GM12878 (cell line): Measurements from ENCODE around the gene SNRPA. TPM values are rescaled to one million over a fixed set of nuclear protein-coding genes. Genes with fewer than 3 reads are reported as not detected.

Experiments used
- ATAC-seq: fragments of 200-7000 bp; cut with Tn5 transposase; 3 replicates; pipeline ENCODE4 v1.9.1; 2020; ENCODE audit warnings: mild to moderate bottlenecking, moderate library complexity
- BruUV-seq: library from RNA; stranded (reverse); fragments of 400-500 nt; replicated peaks from 2 replicates; lab custom pipeline; 2021; lab: Mats Ljungman, UMichigan
- CTCF ChIA-PET: fragments of 300-600 bp; sonication (Branson Sonifier 250); formaldehyde crosslinking; extraction: SDS; loops from one replicate; lab custom pipeline; 2021; ENCODE audit warnings: inconsistent platforms; lab: Yijun Ruan, JAX
- POLR2A ChIA-PET: fragments of 350-600 bp; formaldehyde crosslinking; extraction: SDS; loops from one replicate; lab custom pipeline; 2021; ENCODE audit warnings: inconsistent platforms; lab: Charles Lee
- RAD21 ChIA-PET: fragments of 300-600 bp; sonication (Branson Sonifier 250); formaldehyde crosslinking; loops from one replicate; lab custom pipeline; 2023; ENCODE audit warnings: antibody characterized with exemption; ENCODE audit not compliant: unreplicated experiment; lab: Charles Lee
- SMC1A ChIA-PET: fragments of 300-600 bp; sonication (Branson Sonifier 250); formaldehyde crosslinking; loops from one replicate; lab custom pipeline; 2023; ENCODE audit not compliant: unreplicated experiment, uncharacterized antibody; lab: Charles Lee
- DNase-seq: peaks from one replicate; pipeline ENCODE4 v3.0.0-alpha.2; 2011; ENCODE audit warnings: low read depth, low spot score
- FAIRE-seq: peaks from 3 replicates; lab custom pipeline; 2011; peaks lifted over from hg19 to GRCh38; lab: Jason Lieb, UNC
- H2AFZ ChIP-seq: 2 replicates; pipeline ENCODE4 v1.6.0; 2011; ENCODE audit warnings: low read depth, low read length, control low read depth; ENCODE audit not compliant: control insufficient read depth
- H3K27ac ChIP-seq: 2 replicates; pipeline ENCODE4 v1.5.1; 2011; ENCODE audit warnings: control low read depth; ENCODE audit not compliant: control insufficient read depth, insufficient read depth
- H3K27me3 ChIP-seq, 2 experiments: replicated peaks in 1 of 2; 2 replicates each; pipeline versions ENCODE4 v1.6.0 to v1.6.1; 2011; ENCODE audit warnings: low read length in 1 of 2; ENCODE audit not compliant: control insufficient read depth in 2 of 2, insufficient read depth in 2 of 2
- H3K36me3 ChIP-seq, 2 experiments: 2 replicates each; pipeline ENCODE4 v1.5.1; 2011; ENCODE audit warnings: low read length in 1 of 2; ENCODE audit not compliant: control insufficient read depth in 2 of 2, insufficient read depth in 2 of 2
- H3K4me1 ChIP-seq: 2 replicates; pipeline ENCODE4 v1.6.1; 2011; ENCODE audit warnings: mild to moderate bottlenecking, low read length, moderate library complexity, mixed read lengths; ENCODE audit not compliant: control insufficient read depth, insufficient read depth
- H3K4me2 ChIP-seq: 2 replicates; pipeline ENCODE4 v1.6.0; 2011; ENCODE audit warnings: control low read depth; ENCODE audit not compliant: control insufficient read depth, insufficient read depth
- H3K4me3 ChIP-seq: fragments of 200-600 bp; sonication (generic); 2 replicates; pipeline ENCODE4 v1.5.1; 2016
- H3K79me2 ChIP-seq: 2 replicates; pipeline ENCODE4 v1.6.0; 2011; ENCODE audit warnings: low read length; ENCODE audit not compliant: control insufficient read depth, insufficient read depth
- H3K9ac ChIP-seq: 2 replicates; pipeline ENCODE4 v1.8.0; 2011; ENCODE audit warnings: low read length, control low read depth, mixed read lengths; ENCODE audit not compliant: control insufficient read depth, insufficient read depth
- H3K9me3 ChIP-seq: replicated peaks from 3 replicates; pipeline ENCODE4 v1.5.1; 2011; ENCODE audit warnings: mild to moderate bottlenecking, low read length; ENCODE audit not compliant: control insufficient read depth, insufficient read depth
- H4K20me1 ChIP-seq: 2 replicates; pipeline ENCODE4 v1.6.0; 2011; ENCODE audit not compliant: control insufficient read depth, insufficient read depth
- CREB1 ChIP-seq: IDR thresholded peaks from 2 replicates; pipeline ENCODE4 v1.6.1; 2012; ENCODE audit warnings: low read depth, mild to moderate bottlenecking, inconsistent platforms
- ESRRA ChIP-seq: IDR thresholded peaks from 2 replicates; pipeline ENCODE4 v1.6.1; 2012; ENCODE audit warnings: mild to moderate bottlenecking, low read length, improper control_type of control experiment
- ZBTB11 ChIP-seq: fragments of 450-650 bp; formaldehyde crosslinking; IDR thresholded peaks from 2 replicates; pipeline ENCODE4 v1.5.0; 2022; ENCODE audit warnings: mild to moderate bottlenecking, missing genetic modification characterization
- ZNF24 ChIP-seq: fragments of 450-650 bp; IDR thresholded peaks from 2 replicates; pipeline ENCODE4 v1.6.1; 2017; ENCODE audit warnings: antibody characterized with exemption, mild to moderate bottlenecking
- WGBS: methylation state at CpG from one replicate; pipeline ENCODE4 v1.1.6; 2016; ENCODE audit warnings: low lambda C conversion rate; ENCODE audit not compliant: insufficient replicate concordance, insufficient coverage; ENCODE audit errors: missing lambda C conversion rate; 5-methylcytosine and 5-hydroxymethylcytosine counted together
- in situ Hi-C: fragments of 300-500 bp; cut with MboI; formaldehyde crosslinking; loops from 9 replicates; pipeline ENCODE4 v1.14.3; 2018; ENCODE audit warnings: mixed read lengths
- intact Hi-C: fragments of 100-400 bp; cut with micrococcal nuclease; formaldehyde crosslinking; loops from one replicate; pipeline ENCODE4 v1.14.2; 2022; ENCODE audit not compliant: unreplicated experiment
- polyA plus RNA-seq, 11 experiments: library from polyadenylated mRNA; depleted of rRNA in 4 of 11; unstranded in 6 of 11; stranded (reverse) in 5 of 11; fragments of >200 nt; fragmentation: Nextera tagmentation in 4 of 11; fragmentation: Illumina TruSeq in 1 of 11; extraction: Ambion mirVana in 4 of 11; extraction: Trizol in 1 of 11; gene quantifications; 1 replicate in 1 of 11; 2 replicates in 10 of 11; pipeline versions ENCODE4 v1.2.1 to v1.2.3, GENCODE V29; 2011 to 2016; ENCODE audit warnings: inconsistent platforms in 2 of 11, missing spikeins in 2 of 11, low read depth in 1 of 11
- total RNA-seq, 4 experiments: library from RNA; depleted of rRNA in 3 of 4; stranded (reverse); fragments of >200 nt in 3 of 4; fragmentation: Illumina TruSeq in 1 of 4; extraction: Trizol in 1 of 4; gene quantifications; 2 replicates each; pipeline versions ENCODE4 v1.2.1 to v1.2.3, GENCODE V29; 2013 to 2021

Gene SNRPA
- total and polyA plus RNA-seq, 10 of the 15 experiments (the other 5 are each of a cell fraction or from before 2014, with no cell fraction given): 14.8 to 299 (median 202) TPM

GRCh38 chr19:40808021-40808325 lies 57.0 kb downstream of the SNRPA start:
- SMC1A ChIA-PET: interaction anchor here (1.0 to 4.2 kb wide), 4 partner anchors 11 to 142 kb away, joined by 3 to 41 read pairs (median 14); partner anchors contain the start of genes ACTMAP, RAB4B and SNRPA
- RAD21 ChIA-PET: interaction anchor here (0.8 to 3.6 kb wide), 3 partner anchors 12 to 144 kb away, joined by 6 to 10 read pairs (median 10); no protein-coding TSS in a partner anchor
- Histone ChIP-seq H3K4me2 (no peak overlapping the region), H3K9me3 (no peaks in the 10 kb centered on the region), H3K4me1 (peaks cover 29% of the 10 kb centered on the region), H3K36me3 (peaks cover 11 to 18% of the 10 kb centered on the region in 2 experiments; a peak in 3 of 4 replicates), H3K27ac (no peak overlapping the region), H2AFZ (no peak overlapping the region), H3K4me3 (no peak overlapping the region), H3K27me3 (no peaks in the 10 kb centered on the region), H4K20me1 (peaks cover 10% of the 10 kb centered on the region; the same call in 1 of the 2 replicates), H3K9ac (no peak overlapping the region), H3K79me2 (peaks cover 27% of the 10 kb centered on the region)
- no TSS peak for BruUV-seq
- POLR2A ChIA-PET: interaction anchor here (4.3 kb wide), 1 partner anchor 29 kb away, joined by 37 read pairs; the partner anchor contains the start of gene RAB4B
- CTCF ChIA-PET: interaction anchor here (1.1 to 5.9 kb wide), 7 partner anchors 9 to 145 kb away, joined by 3 to 51 read pairs (median 14); partner anchors contain the start of genes MIA and RAB4B
- ATAC-seq: no peak
- WGBS: 100% methylated on average over 2 of the region's 2 CpGs
- intact Hi-C loops (no loop called here), in situ Hi-C loops (no loop called here)
- no peak for FAIRE-seq
- TF ChIP-seq ESRRA (no peak), CREB1 (no peak), ZNF24 (no peak), ZBTB11 (CRISPR knock-in tag) (no peak)
- no peak for DNase-seq
